Panc1 (cell line): ENCODE data around the gene DAO.

Experiments
- POLR2AphosphoS5 ChIP-seq: IDR thresholded peaks from 2 replicates; pipeline ENCODE4 v1.6.1; 2012; ENCODE audit warnings: mild to moderate bottlenecking, low read depth, low read length, moderate library complexity
- REST ChIP-seq, 2 experiments: IDR thresholded peaks; 2 replicates each; pipeline ENCODE4 v1.6.1; 2011 to 2012; ENCODE audit warnings: low read depth in 2 of 2, control low read depth in 1 of 2, low read length in 1 of 2, mild to moderate bottlenecking in 1 of 2, moderate library complexity in 1 of 2; ENCODE audit not compliant: insufficient read depth in 1 of 2
- TF ChIP-seq, protein P1 (sequence below): fragments of 450-650 bp; IDR thresholded peaks from 2 replicates; pipeline ENCODE4 v1.5.1; 2017; ENCODE audit warnings: mild to moderate bottlenecking

DNA sequence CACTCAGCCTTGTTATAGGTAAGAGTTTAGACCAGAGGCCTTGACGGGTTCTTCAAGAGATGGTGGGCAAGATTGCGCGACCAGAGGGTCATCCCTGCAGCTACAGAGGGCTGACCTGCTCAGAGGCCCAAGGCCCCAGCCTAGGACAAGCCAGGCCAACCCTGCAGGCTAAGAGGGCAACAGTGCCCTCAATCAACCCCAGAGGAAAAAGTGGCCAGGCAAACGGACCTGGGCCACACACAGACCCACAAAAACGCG is 23.8 kb upstream of the DAO start:
- TF ChIP-seq, protein P1, sequence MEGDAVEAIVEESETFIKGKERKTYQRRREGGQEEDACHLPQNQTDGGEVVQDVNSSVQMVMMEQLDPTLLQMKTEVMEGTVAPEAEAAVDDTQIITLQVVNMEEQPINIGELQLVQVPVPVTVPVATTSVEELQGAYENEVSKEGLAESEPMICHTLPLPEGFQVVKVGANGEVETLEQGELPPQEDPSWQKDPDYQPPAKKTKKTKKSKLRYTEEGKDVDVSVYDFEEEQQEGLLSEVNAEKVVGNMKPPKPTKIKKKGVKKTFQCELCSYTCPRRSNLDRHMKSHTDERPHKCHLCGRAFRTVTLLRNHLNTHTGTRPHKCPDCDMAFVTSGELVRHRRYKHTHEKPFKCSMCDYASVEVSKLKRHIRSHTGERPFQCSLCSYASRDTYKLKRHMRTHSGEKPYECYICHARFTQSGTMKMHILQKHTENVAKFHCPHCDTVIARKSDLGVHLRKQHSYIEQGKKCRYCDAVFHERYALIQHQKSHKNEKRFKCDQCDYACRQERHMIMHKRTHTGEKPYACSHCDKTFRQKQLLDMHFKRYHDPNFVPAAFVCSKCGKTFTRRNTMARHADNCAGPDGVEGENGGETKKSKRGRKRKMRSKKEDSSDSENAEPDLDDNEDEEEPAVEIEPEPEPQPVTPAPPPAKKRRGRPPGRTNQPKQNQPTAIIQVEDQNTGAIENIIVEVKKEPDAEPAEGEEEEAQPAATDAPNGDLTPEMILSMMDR: no peak
- TF ChIP-seq POLR2AphosphoS5 (no peak), REST (IDR thresholded peaks at IDR 0.05; ENCODE audit: insufficient read depth in 1 of 2, low read depth in 2 of 2, low read length in 1 of 2) (no peak)
